GM18508 (cell line): Measurements from ENCODE around the gene SDF4.

Experiments
- ATAC-seq: cut with Tn5 transposase; IDR thresholded peaks from one replicate; pipeline ENCODE4 v1.9.1; 2021; ENCODE audit warnings: moderate number of reproducible peaks; ENCODE audit not compliant: insufficient read depth, unreplicated experiment

Gene SDF4

GRCh38 chr1:1215881-1216605 is 15.8 kb downstream of the SDF4 start:
- no peak for ATAC-seq

- no peak for ATAC-seq
These were observed 16.6 kb downstream of the SDF4 start for GRCh38 chr1:1215080-1215676.

GRCh38 chr1:1213345-1214265 is 18.2 kb downstream of the SDF4 start, which contains the start of gene TNFRSF4:
Gene TNFRSF4 (minus strand): TSS chr1:1214153. CDS start chr1:1214127, 26 bp downstream.
- ATAC-seq, result no peak

GRCh38 chr1:1212780-1213344 is 18.9 kb downstream of the SDF4 start:
- ATAC-seq, result no peak

GRCh38 chr1:1211541-1212441 is 20.0 kb downstream of the SDF4 start:
- ATAC-seq, result no peak

GRCh38 chr1:1210726-1211540 is 20.9 kb downstream of the SDF4 start:
- no peak for ATAC-seq

GRCh38 chr1:1208713-1209433 is 22.9 kb downstream of the SDF4 start:
- ATAC-seq, result no peak

- ATAC-seq, result no peak
These were observed 24.3 kb downstream of the SDF4 start for GRCh38 chr1:1207571-1207892.

- no peak for ATAC-seq
These were observed 24.8 kb downstream of the SDF4 start for GRCh38 chr1:1206966-1207531.

- no peak for ATAC-seq
These were observed 25.3 kb downstream of the SDF4 start, which contains the start of gene TNFRSF18 for GRCh38 chr1:1206376-1206965. Gene TNFRSF18 (minus strand): TSS chr1:1206592. CDS start chr1:1206571, 21 bp downstream.

GRCh38 chr1:1205769-1206375 is 25.9 kb downstream of the SDF4 start:
- ATAC-seq, result no peak

- no peak for ATAC-seq
These were observed 26.6 kb downstream of the SDF4 start for GRCh38 chr1:1204998-1205768.

GRCh38 chr1:1204425-1204920 is 27.3 kb downstream of the SDF4 start:
- no peak for ATAC-seq

- ATAC-seq, result no peak
These were observed 28.0 kb downstream of the SDF4 start for GRCh38 chr1:1203561-1204424.

- no peak for ATAC-seq
These were observed 28.8 kb downstream of the SDF4 start for GRCh38 chr1:1202831-1203560.
